Kidney capillary endothelial cell (primary cell): Measurements from ENCODE around the gene NKAIN1.
"Not testable (repeated sequence)": the region's sequence is repeated elsewhere in the genome, so short reads cannot be mapped to it uniquely, and the experiment has no call there.

ENCODE experiments used
- DNase-seq: peaks from one replicate; pipeline ENCODE4 v3.0.0-alpha.2; 2018; ENCODE audit warnings: low spot score

Gene NKAIN1

DNA sequence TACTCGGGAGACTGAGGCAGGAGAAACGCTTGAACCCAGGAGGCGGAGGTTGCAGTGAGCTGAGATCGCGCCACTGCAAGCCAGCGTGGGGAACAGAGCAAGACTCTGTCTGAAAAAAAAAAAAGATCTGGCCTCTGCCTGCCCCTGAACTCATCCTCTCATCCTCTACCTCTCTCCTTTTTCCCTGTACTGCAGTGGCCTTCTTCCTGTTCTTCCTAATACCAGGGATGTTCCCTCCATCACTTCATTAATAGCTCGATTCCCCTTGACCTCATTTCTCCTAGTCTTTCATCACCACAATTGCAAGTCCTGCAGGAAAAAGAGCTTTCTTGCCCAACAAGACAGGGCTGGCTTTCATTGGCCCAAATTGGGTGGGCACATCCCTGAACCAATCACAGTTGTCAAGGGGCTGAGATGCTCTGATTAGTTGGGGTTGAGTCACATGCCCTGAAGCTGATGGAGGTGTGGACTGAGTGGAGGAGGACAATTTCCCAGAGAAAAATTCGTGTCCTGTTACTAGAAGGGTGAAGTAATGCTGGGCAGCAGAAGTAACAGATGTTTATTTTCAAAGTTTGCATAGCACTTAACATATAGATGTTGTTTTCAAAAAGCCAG lies 87.4 kb downstream of the NKAIN1 start:
- no peak for DNase-seq

GRCh38 chr1:31151402-31151801 lies 88.3 kb downstream of the NKAIN1 start:
- DNase-seq: no peak

- DNase-seq: no peak
These were observed 91.3 kb downstream of the NKAIN1 start for GRCh38 chr1:31148409-31148808.

DNA sequence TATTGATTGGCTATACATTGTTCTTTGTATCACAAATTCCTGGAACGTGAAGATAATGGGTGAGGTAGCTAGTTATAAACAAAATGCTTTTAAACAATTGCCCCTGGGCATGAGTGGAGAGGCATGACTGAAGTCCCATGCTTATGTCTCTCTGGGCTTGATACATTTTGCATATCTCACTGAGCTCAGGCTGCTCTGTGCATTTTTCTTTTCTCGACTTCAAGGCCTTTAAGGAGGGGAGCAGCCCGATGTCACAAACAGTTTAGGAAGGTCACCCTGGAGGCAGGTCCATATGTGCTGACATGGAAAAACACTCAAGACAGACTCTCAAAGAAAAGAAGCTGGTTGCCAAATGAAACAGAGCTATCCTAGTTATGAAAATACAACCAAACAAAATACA lies 94.0 kb downstream of the NKAIN1 start:
- no peak for DNase-seq

GRCh38 chr1:31144442-31144841 lies 95.2 kb downstream of the NKAIN1 start:
- DNase-seq: no peak

GRCh38 chr1:31143455-31143854 lies 96.2 kb downstream of the NKAIN1 start:
- DNase-seq: no peak

DNA sequence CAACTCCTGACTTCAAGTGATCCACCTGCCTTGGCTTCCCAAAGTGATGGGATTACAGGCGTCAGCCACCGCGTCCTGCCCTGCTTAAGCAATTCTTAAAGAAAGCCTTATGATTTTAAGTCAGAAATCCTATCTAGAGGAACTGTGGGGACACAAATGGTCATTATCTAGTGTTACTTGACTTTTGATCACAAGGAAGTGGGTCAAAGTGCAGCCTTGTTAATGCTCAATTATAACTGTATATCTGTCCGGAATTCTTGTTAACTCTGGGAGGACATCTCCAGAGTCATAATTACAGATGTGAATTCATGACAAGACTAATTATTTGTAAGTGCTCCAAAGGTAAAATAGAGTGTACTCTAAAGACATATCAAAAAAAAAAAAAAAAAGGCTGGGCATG lies 97.3 kb downstream of the NKAIN1 start:
- DNase-seq: no peak

DNA sequence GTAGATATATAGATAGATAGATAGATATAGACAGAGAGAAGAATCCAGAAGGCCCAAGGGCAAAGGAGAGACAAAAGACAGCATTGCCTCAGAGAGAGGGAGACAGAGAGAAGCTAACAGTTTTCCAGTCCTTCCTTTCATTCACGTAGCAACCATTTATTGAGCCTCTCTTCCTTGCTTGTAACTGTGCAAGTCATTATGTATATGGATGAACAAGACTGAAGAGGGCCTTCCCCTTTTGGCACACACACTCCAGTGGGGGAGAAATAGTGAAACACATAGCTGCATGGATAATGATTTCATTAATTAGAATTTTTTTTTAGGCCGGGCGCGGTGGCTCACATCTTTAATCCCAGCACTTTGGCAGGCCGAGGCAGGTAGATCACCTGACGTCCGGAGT lies 99.4 kb downstream of the NKAIN1 start:
- no peak for DNase-seq

DNA sequence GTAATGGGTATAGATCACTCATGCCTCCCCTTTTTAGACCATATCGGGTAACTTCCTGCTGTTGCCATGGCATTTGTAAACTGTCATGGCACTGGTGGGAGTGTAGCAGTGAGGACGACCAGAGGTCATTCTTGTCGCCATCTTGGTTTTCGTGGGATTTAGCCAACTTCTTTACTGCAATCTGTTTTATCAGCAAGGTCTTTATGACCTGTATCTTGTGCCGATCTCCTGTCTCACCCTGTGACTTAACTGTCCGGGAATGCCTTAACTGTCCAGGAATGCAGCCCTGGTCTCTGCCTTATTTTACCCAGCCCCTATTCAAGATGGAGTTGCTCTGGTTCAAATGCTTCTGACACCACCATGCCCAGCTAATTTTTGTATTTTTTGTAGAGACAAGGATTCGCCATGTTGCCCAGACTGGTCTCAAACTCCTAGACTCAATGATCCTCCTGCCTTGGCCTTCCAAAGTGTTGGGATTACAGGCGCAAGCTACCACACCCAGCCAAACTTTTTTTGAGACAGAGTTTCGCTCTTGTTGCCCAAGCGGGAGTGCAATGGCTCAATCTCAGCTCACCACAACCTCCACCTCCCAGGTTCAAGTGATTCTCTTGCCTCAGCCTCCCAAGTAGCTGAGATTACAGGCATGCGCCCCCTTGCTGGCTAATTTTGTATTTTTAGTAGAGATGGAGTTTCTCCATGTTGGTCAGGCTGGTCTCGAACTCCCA lies 100.7 kb downstream of the NKAIN1 start:
- DNase-seq: not testable (repeated sequence)

DNA sequence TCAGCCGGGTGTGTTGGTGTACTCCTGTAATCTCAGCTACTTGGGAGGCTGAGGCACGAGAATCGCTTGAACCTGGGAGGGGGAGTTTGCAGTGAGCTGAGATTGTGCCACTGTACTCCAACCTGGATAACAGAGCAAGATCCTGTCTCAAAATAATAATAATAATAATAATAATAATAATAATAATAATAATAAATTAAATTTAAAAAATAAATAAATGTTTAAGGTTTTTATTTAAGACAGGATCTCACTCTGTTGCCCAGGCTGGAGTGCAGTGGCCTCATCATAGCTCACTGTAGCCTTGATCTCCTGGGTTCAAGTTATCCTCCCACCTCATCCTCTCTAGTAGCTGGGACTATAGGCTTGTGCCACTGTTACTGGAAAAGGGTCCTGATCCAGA lies 101.8 kb downstream of the NKAIN1 start:
- not testable (repeated sequence) for DNase-seq

GRCh38 chr1:31135973-31136600 lies 103.6 kb downstream of the NKAIN1 start:
- DNase-seq: no peak

DNA sequence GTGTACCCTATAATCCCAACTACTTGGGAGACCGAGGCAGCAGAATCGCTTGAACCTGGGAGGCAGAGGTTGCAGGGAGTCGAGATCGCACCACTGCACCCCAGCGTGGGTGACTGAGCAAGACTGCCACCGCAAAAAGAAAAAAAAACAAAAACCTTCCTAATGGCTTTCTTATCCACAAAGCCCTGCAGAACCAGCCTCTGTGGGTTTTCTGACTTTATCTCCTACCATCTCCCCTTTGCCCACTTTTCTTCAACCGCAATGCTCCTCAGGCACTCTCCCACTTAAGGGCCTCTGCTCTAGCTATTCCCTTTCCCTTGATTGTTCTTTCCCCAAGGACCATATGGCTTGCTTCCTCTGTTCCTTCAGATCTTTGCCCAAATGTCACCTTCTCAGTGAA lies 106.3 kb downstream of the NKAIN1 start:
- no peak for DNase-seq
